ENCODE data around the gene CRACR2B. TPM values are rescaled to one million over a fixed set of nuclear protein-coding genes. Genes with fewer than 3 reads are reported as not detected.

Gene CRACR2B
- total RNA-seq, 2 experiments from 2014 or later, result 0.33 TPM; not detected in 1

- Histone ChIP-seq H3K4me1 (ENCODE audit: insufficient read depth, low read length) (no peaks in the 10 kb centered on the region), H3K27ac (ENCODE audit: low read depth in 1 of 2, low read length in 2 of 2) (no peak overlapping the region), H3K4me3 (ENCODE audit: low read length) (no peak overlapping the region), H3K27me3 (ENCODE audit: control insufficient read depth in 1 of 2, insufficient read depth in 2 of 2, low read length in 2 of 2) (no peaks in the 10 kb centered on the region), H3K36me3 (ENCODE audit: insufficient read depth, low read length) (no peaks in the 10 kb centered on the region), H3K9me3 (ENCODE audit: control insufficient read depth in 1 of 2, insufficient read depth in 1 of 2, low read length in 2 of 2) (peaks cover 0 to 10% of the 10 kb centered on the region in 2 experiments)
- ChIA-PET CTCF (no interaction called here), POLR2A (no interaction called here)
- no peaks in the 10 kb centered on the region for H3K27me3 Mint-ChIP-seq
- intact Hi-C loops (cut with DNase I, micrococcal nuclease), result no loop called here
- H3K27ac Mint-ChIP-seq, result no peak overlapping the region
- no peaks in the 10 kb centered on the region for H3K4me1 Mint-ChIP-seq (ENCODE audit: low read depth)
- H3K9me3 Mint-ChIP-seq, result no peaks in the 10 kb centered on the region
- H3K4me3 Mint-ChIP-seq, result no peak overlapping the region
- no peaks in the 10 kb centered on the region for H3K36me3 Mint-ChIP-seq (ENCODE audit: low read depth)
- no peak for TF ChIP-seq CTCF (IDR thresholded peaks at IDR 0.05)
- ATAC-seq (ENCODE audit: poor library complexity), result no peak
- DNase-seq, result no peak
These were observed 28.1 kb downstream of the CRACR2B start for GRCh38 chr11:855796-856195.

GRCh38 chr11:856397-856796, 28.7 kb downstream of the CRACR2B start:
- Histone ChIP-seq H3K36me3 (ENCODE audit: insufficient read depth, low read length) (no peaks in the 10 kb centered on the region), H3K4me1 (ENCODE audit: insufficient read depth, low read length) (no peaks in the 10 kb centered on the region), H3K4me3 (ENCODE audit: low read length) (no peak overlapping the region), H3K27ac (ENCODE audit: low read depth in 1 of 2, low read length in 2 of 2) (no peak overlapping the region), H3K9me3 (ENCODE audit: control insufficient read depth in 1 of 2, insufficient read depth in 1 of 2, low read length in 2 of 2) (peaks cover 0 to 10% of the 10 kb centered on the region in 2 experiments), H3K27me3 (ENCODE audit: control insufficient read depth in 1 of 2, insufficient read depth in 2 of 2, low read length in 2 of 2) (no peaks in the 10 kb centered on the region)
- ATAC-seq (ENCODE audit: poor library complexity) (no peak), DNase-seq (no peak)
- H3K4me3 Mint-ChIP-seq, result no peak overlapping the region
- no peaks in the 10 kb centered on the region for H3K36me3 Mint-ChIP-seq (ENCODE audit: low read depth)
- intact Hi-C loops (cut with DNase I, micrococcal nuclease), result no loop called here
- no peak overlapping the region for H3K27ac Mint-ChIP-seq
- TF ChIP-seq CTCF (IDR thresholded peaks at IDR 0.05), result no peak
- no peaks in the 10 kb centered on the region for H3K9me3 Mint-ChIP-seq
- ChIA-PET CTCF (no interaction called here), POLR2A (no interaction called here)
- H3K27me3 Mint-ChIP-seq, result no peaks in the 10 kb centered on the region
- no peaks in the 10 kb centered on the region for H3K4me1 Mint-ChIP-seq (ENCODE audit: low read depth)

GRCh38 chr11:858053-858761, 30.5 kb downstream of the CRACR2B start:
- H3K27me3 ChIP-seq (ENCODE audit: control insufficient read depth in 1 of 2, insufficient read depth in 2 of 2, low read length in 2 of 2), result no peaks in the 10 kb centered on the region
- Mint-ChIP-seq H3K4me3 (no peak overlapping the region), H3K27ac (no peak overlapping the region), H3K9me3 (no peaks in the 10 kb centered on the region), H3K27me3 (no peaks in the 10 kb centered on the region), H3K36me3 (ENCODE audit: low read depth) (no peaks in the 10 kb centered on the region), H3K4me1 (ENCODE audit: low read depth) (no peaks in the 10 kb centered on the region)
- H3K4me3 ChIP-seq (ENCODE audit: low read length), result no peak overlapping the region
- ATAC-seq (ENCODE audit: poor library complexity) (no peak), DNase-seq (no peak)
- CTCF ChIA-PET, result no interaction called here
- intact Hi-C loops (cut with DNase I, micrococcal nuclease), result no loop called here
- no peaks in the 10 kb centered on the region for H3K36me3 ChIP-seq (ENCODE audit: insufficient read depth, low read length)
- no peaks in the 10 kb centered on the region for H3K4me1 ChIP-seq (ENCODE audit: insufficient read depth, low read length)
- H3K9me3 ChIP-seq (ENCODE audit: control insufficient read depth in 1 of 2, insufficient read depth in 1 of 2, low read length in 2 of 2), result peaks cover 0 to 10% of the 10 kb centered on the region in 2 experiments
- H3K27ac ChIP-seq (ENCODE audit: low read depth in 1 of 2, low read length in 2 of 2), result no peak overlapping the region
- POLR2A ChIA-PET, result no interaction called here
- no peak for TF ChIP-seq CTCF (IDR thresholded peaks at IDR 0.05)
